NCI-H2196 (cell line): ENCODE results near the gene KCNJ9.

Experiments used
- DNase-seq: peaks from one replicate; lab custom pipeline; 2025; ENCODE audit not compliant: unreplicated experiment; lab: John Stamatoyannopoulos, UW

KCNJ9 gene

DNA sequence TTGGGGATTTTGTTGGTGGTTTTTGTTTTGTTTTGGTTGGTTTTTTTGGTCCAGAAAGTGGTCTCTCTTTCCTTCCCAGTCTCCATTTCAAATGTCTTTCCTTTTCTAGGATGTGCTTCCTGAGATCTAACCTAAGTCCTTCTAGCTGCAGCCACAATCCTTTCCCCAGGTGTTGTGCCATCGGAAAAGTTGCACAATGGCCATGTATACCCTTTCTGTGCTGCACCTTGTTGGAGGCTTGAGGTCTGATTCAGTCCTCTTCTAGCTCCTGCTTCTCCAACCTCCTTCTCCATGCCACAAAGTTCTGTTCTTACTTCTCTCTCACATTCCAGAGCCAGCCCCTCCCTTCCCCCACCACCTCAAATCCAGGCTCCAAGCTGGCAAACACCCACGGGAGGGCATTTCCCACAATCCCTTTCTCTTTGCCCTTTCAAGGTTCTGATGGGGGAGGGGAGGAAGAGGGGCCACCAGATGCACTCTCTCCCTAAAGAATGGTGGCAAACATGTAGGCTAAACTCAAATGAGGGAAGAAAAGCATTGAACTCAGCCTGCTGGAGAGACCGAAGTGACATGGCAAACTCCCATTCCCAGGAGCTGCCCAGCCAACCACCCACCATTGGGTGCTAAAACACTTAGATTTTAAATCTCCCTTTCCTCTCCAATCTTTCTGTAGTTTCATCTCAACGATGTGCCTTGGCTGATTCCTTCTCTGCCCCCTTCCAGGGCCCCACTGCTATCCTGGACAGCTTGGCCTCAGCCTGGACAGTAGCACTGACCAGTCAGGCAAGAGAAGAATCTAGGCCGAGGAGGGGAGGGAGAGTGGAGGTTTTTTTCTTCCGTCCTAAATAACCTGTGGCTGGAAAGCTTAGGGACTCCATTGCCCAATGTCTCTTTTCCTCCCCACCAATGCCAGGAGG lies 14.3 kb upstream of the KCNJ9 start:
- no peak for DNase-seq

GRCh38 chr1:160068225-160068624 lies 13.1 kb upstream of the KCNJ9 start:
- DNase-seq: no peak

GRCh38 chr1:160069460-160070231 lies 11.7 kb upstream of the KCNJ9 start, which contains the start of gene KCNJ10:
Gene KCNJ10, minus strand, starts transcription at chr1:160070160. Its CDS starts 27,628 bp downstream, at chr1:160042532.
- DNase-seq: no peak

GRCh38 chr1:160070243-160071163 lies 10.8 kb upstream of the KCNJ9 start:
- peak; percentile 59 for DNase-seq

DNA sequence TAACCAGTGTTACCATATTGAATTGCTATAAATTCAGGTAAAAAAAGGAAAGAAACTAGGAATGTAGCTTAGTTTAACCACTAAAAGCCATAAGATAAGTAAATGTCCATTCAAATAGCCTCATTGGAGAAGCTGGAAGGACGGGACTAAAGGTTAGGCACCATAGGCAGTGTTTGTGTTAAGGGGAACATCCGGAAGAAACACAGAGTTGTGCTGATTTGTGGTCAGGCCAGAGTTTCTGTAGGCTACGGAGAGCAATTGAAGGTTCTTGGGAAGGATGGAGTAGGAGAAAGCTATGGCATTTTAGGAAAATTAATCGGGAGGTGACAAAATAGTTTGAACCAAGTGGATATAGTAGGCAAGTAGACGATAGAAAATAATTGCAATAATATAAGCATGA lies 10.0 kb upstream of the KCNJ9 start:
- DNase-seq: no peak

DNA sequence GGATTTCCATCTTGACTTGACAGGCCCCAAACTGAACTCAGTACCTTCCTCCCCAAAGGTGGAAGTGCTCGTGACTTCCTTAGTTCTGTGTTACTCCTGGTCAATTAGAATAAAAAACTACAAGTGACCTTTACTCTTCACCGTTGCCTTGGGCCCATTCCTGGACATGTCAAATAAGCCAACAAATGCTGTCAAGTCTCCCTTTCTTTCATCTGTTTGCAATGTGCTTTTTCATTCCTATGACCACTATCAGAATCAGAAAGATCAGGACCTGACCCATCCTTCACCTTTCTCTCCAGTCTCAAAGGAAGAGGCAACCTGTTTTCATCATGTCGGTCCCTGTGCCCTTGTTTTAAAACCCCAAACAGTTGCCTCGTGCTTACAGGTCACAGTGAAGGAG lies 6.5 kb upstream of the KCNJ9 start:
- no peak for DNase-seq

DNA sequence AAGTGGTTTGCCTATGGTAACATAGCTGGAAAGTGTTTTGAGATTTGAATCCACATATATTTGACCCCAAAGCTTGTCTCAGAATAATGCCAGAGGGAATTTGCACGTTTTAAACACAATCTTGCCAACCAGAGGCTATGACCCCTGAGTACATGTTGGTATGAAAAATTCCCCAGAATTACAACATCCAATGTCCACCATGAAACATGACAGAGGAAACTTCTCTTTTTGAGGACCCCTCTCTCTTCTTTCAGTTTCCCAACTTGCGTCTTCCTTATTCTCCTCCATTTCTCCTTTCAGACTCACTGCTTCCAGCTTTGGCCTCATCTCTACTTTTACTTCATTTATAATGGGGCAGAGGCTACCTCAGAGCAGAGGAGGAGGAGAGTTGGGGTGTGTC lies 5.5 kb upstream of the KCNJ9 start:
- no peak for DNase-seq

DNA sequence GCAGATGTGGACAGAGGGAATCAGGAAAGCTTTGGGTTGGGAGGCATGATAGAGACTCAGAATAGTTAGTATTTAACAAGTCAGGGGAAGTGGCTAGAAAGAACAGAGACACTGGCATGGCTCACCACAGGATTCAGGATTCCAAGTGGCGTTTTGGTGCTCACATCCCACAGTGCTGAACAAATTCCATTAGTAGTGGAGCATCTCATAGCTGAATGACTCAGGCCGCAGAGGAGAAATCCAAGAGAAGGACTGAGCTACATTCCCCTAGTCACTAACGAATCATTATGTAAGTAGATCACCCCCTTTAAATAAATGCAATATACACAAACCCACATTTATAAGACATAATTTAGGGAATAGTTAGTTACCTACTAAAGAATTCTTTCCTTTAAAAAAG lies 5.0 kb upstream of the KCNJ9 start:
- no peak for DNase-seq

- DNase-seq: no peak
These were observed 3.9 kb upstream of the KCNJ9 start for GRCh38 chr1:160077486-160077885.

DNA sequence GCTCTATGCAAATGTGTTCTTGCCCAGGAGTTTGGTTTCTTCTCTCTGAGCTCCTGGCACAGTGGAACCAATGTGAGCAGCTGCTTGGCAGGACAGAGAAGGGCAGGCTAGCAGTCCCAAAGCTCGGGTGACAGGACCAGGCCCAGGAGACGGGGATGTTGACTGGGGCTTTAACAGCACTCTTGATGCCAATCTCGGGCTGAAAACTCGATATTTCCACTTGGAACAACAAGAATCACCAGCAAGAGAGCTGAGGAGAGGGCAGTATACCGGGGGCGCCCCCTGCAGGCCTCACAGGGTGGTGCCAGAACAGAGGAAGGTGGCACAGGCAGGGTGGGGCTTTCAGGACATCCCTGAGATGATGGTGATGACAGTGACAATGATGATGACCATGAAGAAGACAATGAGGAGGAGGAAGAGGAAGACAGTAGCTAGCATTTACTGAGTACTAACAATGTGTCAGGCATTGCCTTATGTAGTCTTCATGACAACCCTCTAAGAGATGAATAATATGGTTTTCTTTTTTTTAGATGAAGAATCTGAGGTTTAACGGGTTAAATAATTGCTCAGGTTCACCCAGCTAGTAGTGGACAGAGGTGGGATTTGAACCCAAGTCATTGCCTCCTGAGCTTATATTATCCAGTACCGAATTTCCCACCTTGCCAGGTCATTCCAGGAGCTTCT lies 2.7 kb upstream of the KCNJ9 start:
- peak; percentile 28 for DNase-seq

- no peak for DNase-seq
These were observed 1.9 kb upstream of the KCNJ9 start for GRCh38 chr1:160079448-160079847.

DNA sequence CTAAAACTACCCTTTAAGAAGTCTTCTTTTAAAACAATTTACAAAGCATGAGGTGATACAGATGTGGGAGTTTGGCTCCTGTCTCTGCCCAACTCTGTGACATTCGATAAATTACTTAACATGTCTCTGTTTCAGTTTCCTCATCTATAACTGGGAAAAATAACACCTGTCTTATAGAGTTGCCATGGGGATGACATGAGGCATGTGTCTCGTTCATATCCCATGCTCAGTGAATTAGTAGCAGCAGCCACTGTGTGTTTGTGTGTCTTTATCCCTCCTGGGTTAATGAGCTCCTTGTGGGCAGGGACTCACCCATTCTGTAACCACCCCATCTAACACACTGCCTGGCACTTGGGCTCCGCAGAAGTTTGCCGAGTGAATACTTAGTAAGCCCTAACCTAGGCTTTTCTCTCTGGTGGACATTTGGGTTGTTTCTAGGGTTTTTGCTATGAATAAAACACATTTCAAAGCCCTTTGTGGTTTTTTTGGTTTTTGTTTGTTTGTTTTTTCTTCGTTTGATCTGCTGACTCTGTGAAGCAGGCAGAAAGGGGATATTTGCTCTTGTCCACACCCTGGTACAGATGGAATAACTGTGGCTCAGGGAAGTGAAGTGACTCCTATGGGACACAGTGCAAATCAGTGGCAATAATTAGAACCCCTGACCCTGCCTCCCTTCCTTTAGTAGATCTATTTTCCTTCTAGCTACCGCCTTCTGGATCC lies 797 bp upstream of the KCNJ9 start:
- DNase-seq: no peak

DNA sequence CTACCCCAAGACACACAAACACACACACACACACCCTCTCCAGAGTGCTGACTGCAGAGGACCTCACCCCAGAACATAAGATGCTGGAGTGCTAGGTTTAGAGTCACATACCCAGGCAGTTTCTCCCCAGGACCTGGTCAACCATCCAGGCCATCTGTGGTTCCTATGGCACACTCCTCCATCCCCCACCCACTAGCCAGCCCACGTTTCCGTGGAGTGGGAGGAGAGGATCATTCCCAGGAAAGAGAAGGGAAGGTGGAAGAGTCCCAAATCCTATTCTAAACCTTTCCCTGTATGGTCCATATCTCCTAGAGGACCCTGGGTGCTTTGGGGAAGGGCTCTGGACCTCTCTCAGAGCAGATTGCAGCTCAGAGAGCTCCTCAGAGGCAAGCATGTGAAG lies 1.1 kb downstream of the KCNJ9 start:
- no peak for DNase-seq

DNA sequence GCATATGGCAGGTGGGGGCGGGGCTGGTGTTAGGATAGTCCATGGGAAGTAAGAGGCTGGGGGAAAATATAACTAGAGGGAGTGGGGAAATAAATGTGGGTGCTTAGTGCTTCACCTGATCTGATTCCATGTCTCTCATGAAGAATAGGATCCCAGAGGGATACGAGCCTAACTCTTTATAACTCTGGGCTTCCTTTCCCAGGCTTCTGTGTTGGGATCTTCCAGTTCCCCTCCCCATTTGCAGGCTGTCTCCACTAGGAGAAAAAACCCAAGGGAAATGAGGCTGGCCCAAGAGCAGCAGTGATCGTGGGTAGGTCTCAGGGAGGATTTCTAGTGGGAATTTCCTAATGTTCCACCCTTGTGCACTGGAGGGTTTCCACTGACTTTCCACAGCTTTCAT lies 1.6 kb downstream of the KCNJ9 start:
- no peak for DNase-seq

GRCh38 chr1:160083968-160084770 lies 2.8 kb downstream of the KCNJ9 start:
- peak; percentile 56 for DNase-seq

GRCh38 chr1:160084771-160085321 lies 3.5 kb downstream of the KCNJ9 start:
- no peak for DNase-seq

- DNase-seq: peak; percentile 75
These were observed 4.5 kb downstream of the KCNJ9 start for GRCh38 chr1:160085686-160086455.

DNA sequence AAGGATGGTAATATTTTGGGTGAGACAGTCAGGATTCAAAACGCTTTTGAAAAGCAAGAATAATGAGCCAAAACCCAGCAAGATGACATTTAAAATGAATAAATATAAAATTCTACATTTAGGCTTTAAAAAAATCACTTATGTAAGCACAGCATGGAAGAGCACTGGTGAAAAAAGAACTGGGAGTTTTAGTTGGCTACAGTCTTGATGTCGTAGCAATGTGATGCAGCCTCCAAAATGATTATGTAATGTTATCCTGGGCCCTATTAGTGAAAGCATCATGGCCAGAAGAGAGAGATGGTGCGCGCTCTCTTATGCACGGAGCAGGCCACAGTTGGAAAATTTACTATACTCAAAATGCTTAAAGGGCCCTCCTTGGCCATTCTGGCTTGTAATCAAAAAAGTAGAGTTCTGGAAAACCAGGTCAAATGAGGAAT lies 5.1 kb downstream of the KCNJ9 start:
- no peak for DNase-seq
